GM12878 (cell line): Measurements from ENCODE around the gene RHOC.

Experiments
- EZH2 ChIP-seq: IDR thresholded peaks from 2 replicates; pipeline ENCODE4 v1.6.1; 2012; ENCODE audit warnings: low read depth, mild to moderate bottlenecking, control low read depth, inconsistent platforms, low read length, borderline replicate concordance; ENCODE audit not compliant: control insufficient read depth
- MYC ChIP-seq: IDR thresholded peaks from 2 replicates; pipeline ENCODE4 v1.6.1; 2011; ENCODE audit warnings: mild to moderate bottlenecking, low read length, moderate library complexity, inconsistent platforms; ENCODE audit not compliant: insufficient read depth, insufficient replicate concordance, insufficient read length, severe bottlenecking
- POLR2AphosphoS5 ChIP-seq: IDR thresholded peaks from 2 replicates; pipeline ENCODE4 v1.6.1; 2011; ENCODE audit warnings: mild to moderate bottlenecking, low read length, inconsistent platforms
- TF ChIP-seq, protein P1 (sequence below): IDR thresholded peaks from 2 replicates; pipeline ENCODE4 v1.6.1; 2012; ENCODE audit warnings: low read depth, low read length, improper control_type of control experiment
- TF ChIP-seq, protein P2 (sequence below), 3 experiments: IDR thresholded peaks in 2 of 3; conservative IDR thresholded peaks in 1 of 3; 2 replicates each; pipeline ENCODE4 v1.5.1; 2011; ENCODE audit warnings: low read depth in 3 of 3, low read length in 3 of 3, mild to moderate bottlenecking in 3 of 3, control low read depth in 2 of 3, moderate library complexity in 2 of 3, inconsistent platforms in 1 of 3, mixed read lengths in 1 of 3; ENCODE audit not compliant: control insufficient read depth in 2 of 3, insufficient read depth in 1 of 3; ENCODE audit errors: extremely low read depth in 1 of 3
- TF ChIP-seq, protein P3 (sequence below): fragments of 450-650 bp; IDR thresholded peaks from 2 replicates; pipeline ENCODE4 v1.6.1; 2017; ENCODE audit warnings: mild to moderate bottlenecking

DNA sequence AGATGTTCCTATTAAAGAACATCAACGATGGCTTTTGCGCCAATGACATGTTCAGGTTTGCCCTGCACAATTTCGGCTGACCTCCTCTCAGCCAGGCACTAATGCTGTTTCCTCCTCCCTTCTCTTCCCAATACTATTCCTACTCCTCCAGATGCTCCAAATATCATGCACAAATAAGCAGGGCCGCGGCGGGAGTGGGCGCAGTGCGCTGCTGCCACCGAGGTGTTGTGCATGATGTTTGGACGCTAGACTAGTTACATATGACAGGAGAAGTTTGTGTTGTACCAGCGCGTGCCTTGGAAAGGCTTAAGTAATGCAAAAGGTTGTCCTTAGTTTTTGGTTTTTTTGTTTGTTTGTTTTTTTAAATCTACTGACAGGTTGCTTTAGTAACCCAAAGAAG is 41.5 kb upstream of the RHOC start:
- TF ChIP-seq POLR2AphosphoS5 (no peak), EZH2 (no peak), MYC (no peak)
- TF ChIP-seq, protein P1, sequence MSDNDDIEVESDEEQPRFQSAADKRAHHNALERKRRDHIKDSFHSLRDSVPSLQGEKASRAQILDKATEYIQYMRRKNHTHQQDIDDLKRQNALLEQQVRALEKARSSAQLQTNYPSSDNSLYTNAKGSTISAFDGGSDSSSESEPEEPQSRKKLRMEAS: no peak
- TF ChIP-seq, protein P2, sequence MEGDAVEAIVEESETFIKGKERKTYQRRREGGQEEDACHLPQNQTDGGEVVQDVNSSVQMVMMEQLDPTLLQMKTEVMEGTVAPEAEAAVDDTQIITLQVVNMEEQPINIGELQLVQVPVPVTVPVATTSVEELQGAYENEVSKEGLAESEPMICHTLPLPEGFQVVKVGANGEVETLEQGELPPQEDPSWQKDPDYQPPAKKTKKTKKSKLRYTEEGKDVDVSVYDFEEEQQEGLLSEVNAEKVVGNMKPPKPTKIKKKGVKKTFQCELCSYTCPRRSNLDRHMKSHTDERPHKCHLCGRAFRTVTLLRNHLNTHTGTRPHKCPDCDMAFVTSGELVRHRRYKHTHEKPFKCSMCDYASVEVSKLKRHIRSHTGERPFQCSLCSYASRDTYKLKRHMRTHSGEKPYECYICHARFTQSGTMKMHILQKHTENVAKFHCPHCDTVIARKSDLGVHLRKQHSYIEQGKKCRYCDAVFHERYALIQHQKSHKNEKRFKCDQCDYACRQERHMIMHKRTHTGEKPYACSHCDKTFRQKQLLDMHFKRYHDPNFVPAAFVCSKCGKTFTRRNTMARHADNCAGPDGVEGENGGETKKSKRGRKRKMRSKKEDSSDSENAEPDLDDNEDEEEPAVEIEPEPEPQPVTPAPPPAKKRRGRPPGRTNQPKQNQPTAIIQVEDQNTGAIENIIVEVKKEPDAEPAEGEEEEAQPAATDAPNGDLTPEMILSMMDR (IDR thresholded peaks at IDR 0.05 in 2 of 3, conservative IDR thresholded peaks at IDR 0.05 in 1 of 3; ENCODE audit: control insufficient read depth in 2 of 3, extremely low read depth in 1 of 3, insufficient read depth in 1 of 3, low read depth in 3 of 3, low read length in 3 of 3): no peak
- TF ChIP-seq, protein P3, sequence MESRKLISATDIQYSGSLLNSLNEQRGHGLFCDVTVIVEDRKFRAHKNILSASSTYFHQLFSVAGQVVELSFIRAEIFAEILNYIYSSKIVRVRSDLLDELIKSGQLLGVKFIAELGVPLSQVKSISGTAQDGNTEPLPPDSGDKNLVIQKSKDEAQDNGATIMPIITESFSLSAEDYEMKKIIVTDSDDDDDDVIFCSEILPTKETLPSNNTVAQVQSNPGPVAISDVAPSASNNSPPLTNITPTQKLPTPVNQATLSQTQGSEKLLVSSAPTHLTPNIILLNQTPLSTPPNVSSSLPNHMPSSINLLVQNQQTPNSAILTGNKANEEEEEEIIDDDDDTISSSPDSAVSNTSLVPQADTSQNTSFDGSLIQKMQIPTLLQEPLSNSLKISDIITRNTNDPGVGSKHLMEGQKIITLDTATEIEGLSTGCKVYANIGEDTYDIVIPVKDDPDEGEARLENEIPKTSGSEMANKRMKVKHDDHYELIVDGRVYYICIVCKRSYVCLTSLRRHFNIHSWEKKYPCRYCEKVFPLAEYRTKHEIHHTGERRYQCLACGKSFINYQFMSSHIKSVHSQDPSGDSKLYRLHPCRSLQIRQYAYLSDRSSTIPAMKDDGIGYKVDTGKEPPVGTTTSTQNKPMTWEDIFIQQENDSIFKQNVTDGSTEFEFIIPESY: no peak
